K562 treated with DMSO at 1 percent for 12 hours (cell line): Measurements from ENCODE around the gene GARS1. TPM values are rescaled to one million over a fixed set of nuclear protein-coding genes. Genes with fewer than 3 reads are reported as not detected.

ENCODE experiments used
- total RNA-seq: library from RNA; unstranded; fragments of 300-600 nt; gene quantifications from 2 replicates; pipeline ENCODE4 v1.2.3, GENCODE V29; 2022; ENCODE audit not compliant: insufficient read depth

The GARS1 gene, protein sequence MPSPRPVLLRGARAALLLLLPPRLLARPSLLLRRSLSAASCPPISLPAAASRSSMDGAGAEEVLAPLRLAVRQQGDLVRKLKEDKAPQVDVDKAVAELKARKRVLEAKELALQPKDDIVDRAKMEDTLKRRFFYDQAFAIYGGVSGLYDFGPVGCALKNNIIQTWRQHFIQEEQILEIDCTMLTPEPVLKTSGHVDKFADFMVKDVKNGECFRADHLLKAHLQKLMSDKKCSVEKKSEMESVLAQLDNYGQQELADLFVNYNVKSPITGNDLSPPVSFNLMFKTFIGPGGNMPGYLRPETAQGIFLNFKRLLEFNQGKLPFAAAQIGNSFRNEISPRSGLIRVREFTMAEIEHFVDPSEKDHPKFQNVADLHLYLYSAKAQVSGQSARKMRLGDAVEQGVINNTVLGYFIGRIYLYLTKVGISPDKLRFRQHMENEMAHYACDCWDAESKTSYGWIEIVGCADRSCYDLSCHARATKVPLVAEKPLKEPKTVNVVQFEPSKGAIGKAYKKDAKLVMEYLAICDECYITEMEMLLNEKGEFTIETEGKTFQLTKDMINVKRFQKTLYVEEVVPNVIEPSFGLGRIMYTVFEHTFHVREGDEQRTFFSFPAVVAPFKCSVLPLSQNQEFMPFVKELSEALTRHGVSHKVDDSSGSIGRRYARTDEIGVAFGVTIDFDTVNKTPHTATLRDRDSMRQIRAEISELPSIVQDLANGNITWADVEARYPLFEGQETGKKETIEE
- 202 and 299 TPM in 2 replicates for total RNA-seq

DNA sequence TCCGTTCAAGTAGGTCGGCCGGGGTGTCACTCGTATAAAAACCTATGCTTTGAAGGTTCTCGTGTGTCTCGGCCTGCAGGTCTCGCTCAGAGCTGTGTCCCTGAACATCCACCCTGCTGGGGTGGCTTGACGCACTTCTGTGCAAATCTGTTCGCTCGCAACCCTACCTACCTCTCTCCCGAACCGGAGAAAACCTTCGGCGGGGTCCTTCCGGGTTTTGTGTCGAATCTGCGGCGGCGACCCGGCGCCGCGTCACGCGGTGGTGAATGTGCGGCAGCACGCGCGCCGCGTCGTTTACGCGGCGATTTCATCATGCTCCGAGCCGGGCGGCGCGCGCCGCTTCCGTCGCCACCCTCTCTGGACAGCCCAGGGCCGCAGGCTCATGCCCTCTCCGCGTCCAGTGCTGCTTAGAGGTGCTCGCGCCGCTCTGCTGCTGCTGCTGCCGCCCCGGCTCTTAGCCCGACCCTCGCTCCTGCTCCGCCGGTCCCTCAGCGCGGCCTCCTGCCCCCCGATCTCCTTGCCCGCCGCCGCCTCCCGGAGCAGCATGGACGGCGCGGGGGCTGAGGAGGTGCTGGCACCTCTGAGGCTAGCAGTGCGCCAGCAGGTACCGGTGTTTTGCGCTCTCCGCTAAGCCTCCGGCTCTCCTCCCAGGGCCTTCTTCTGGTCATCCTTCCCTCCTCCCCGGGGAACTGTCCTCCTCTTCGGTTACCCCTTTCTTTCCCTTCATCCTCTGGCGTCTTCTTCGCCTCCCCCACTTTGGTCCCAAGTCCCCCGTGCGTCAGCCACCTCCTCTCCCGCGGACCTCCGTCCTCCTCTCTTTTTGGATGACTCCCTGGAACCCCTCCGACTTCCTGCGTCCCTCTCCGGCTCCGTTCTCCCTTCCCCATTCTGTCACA, at the start of gene GARS1:
Gene GARS1 (plus strand): TSS at position 339 of the 896 bp plus-strand sequence. CDS start 44 bp downstream, at position 383.

DNA sequence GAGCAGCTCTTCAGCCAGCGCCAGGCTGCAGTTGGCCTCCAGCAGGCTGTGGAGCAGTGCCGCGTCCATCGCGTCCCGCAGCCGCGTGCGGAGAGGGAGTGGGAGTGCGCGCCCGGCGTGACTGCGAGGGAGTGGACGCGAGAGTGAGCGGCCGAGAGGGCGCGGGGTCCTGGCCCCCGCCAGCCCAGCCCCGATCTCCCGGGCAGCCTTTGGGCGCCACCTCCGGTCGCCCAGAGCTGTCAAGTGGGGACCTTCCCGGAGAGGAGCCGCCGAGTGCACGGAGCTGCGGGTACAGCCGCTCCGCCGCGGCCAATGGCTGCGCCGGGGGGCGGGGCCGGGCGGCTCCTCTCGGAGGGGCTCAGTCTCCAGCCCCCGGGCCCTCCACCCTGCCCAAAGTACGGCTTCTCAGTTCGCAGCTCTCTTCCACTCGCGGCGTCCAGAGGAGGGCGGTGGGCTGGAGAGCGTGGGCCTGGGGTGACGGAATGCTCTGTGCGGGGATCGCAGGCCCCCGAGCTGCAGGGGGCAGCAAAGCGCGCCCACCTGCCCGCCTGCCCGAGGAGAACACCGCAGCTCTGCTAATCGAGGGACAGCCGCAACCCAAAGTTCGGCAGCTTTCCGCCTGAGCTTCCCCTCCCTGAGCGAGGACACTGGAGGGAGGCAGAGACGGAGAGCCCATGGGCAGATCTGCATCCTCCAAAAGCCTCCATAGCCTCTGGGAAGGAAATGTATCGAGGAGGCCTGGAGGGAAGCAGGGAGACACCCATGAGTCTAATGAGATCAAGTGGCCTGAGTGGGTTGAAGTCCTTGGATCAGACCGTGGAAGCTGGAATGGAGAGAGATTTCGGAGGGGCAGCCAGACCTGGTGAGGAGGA, 87.8 kb downstream of the GARS1 start, which contains the start of gene CRHR2:
Gene CRHR2 (minus strand): TSS at position 245 of the 872 bp plus-strand sequence. CDS start 176 bp downstream, at position 69.

Other genes with a start within 250 kb of the GARS1 start
- 4.7 and 10.4 TPM in 2 replicates for gene NOD1, start 116.1 kb upstream of the GARS1 start, total RNA-seq
- gene GGCT, start 90.0 kb upstream of the GARS1 start, total RNA-seq: 46.8 and 85.5 TPM in 2 replicates
- not detected in 2 replicates for gene CRHR2, start 87.6 kb downstream of the GARS1 start, total RNA-seq
- gene INMT, start 157.3 kb downstream of the GARS1 start, total RNA-seq: not detected in 2 replicates
- gene MINDY4, start 176.5 kb downstream of the GARS1 start, total RNA-seq: 4.6 and 8.9 TPM in 2 replicates